ENCODE results near the gene MYO5A. TPM values are rescaled to one million over a fixed set of nuclear protein-coding genes. Genes with fewer than 3 reads are reported as not detected.
"Not testable (repeated sequence)": the region's sequence is repeated elsewhere in the genome, so short reads cannot be mapped to it uniquely, and the experiment has no call there.

The MYO5A gene
- total RNA-seq, 1 donor from 2014 or later: 6.5 TPM

DNA sequence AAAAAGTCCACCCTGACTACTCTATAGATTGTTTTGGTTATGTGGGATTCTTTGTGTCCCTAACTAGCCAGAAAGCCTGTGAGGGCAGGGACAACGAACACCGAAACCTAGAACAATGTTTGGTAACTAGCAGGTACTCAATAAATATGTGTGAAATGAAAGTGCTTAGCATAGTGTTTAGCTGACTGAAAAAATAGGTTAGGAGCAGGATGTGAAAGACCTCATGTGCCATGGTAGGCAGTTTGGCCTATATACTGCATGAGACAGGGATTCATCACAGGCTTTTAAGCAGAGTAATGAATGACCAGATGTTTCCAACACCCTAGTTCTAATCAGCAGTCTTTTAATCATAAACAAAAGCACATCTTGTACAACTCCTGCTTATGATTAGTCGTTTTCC is 64.2 kb downstream of the MYO5A start:
- TF ChIP-seq, protein P1, sequence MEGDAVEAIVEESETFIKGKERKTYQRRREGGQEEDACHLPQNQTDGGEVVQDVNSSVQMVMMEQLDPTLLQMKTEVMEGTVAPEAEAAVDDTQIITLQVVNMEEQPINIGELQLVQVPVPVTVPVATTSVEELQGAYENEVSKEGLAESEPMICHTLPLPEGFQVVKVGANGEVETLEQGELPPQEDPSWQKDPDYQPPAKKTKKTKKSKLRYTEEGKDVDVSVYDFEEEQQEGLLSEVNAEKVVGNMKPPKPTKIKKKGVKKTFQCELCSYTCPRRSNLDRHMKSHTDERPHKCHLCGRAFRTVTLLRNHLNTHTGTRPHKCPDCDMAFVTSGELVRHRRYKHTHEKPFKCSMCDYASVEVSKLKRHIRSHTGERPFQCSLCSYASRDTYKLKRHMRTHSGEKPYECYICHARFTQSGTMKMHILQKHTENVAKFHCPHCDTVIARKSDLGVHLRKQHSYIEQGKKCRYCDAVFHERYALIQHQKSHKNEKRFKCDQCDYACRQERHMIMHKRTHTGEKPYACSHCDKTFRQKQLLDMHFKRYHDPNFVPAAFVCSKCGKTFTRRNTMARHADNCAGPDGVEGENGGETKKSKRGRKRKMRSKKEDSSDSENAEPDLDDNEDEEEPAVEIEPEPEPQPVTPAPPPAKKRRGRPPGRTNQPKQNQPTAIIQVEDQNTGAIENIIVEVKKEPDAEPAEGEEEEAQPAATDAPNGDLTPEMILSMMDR (IDR thresholded peaks at IDR 0.05; ENCODE audit: borderline replicate concordance): no peak
- no peak for DNase-seq
- Histone ChIP-seq H3K27me3 (ENCODE audit: low read depth) (no peaks in the 10 kb centered on the region), H3K27ac (replicated peaks) (no peak overlapping the region), H3K9me3 (replicated peaks) (peaks cover 15% of the 10 kb centered on the region), H3K4me3 (no peak overlapping the region), H3K4me1 (peaks cover 16% of the 10 kb centered on the region), H3K36me3 (no peaks in the 10 kb centered on the region)
- intact Hi-C loops (cut with micrococcal nuclease): no loop called here

DNA sequence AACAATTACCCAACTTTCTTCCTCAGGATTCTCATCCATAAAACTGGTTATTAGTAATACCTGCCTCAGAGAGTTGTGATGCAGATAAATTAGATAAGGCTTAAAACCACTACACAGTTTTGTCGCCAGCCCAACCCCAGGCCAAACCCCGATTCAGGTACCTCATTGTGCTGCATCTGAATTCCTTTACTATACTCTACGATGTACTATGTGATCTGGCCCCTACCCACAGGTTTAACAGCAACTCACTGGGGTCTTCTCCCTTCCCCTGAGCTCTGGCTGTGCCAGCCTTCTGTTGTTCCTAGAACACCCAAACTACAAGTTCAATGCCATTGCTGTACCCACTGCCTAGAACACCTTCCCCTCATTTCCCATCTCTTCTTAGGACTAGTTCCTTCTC is 64.6 kb downstream of the MYO5A start:
- no peak overlapping the region for H3K27ac ChIP-seq (replicated peaks)
- H3K36me3 ChIP-seq: no peaks in the 10 kb centered on the region
- H3K9me3 ChIP-seq (replicated peaks): peaks cover 15% of the 10 kb centered on the region
- no peaks in the 10 kb centered on the region for H3K27me3 ChIP-seq (ENCODE audit: low read depth)
- intact Hi-C loops (cut with micrococcal nuclease): no loop called here
- H3K4me1 ChIP-seq: peaks cover 16% of the 10 kb centered on the region
- no peak for DNase-seq
- TF ChIP-seq, protein P1 (IDR thresholded peaks at IDR 0.05; ENCODE audit: borderline replicate concordance): no peak
- no peak overlapping the region for H3K4me3 ChIP-seq

- H3K27ac ChIP-seq (replicated peaks): no peak overlapping the region
- H3K36me3 ChIP-seq: no peaks in the 10 kb centered on the region
- peaks cover 14% of the 10 kb centered on the region for H3K9me3 ChIP-seq (replicated peaks)
- no peak overlapping the region for H3K4me3 ChIP-seq
- H3K4me1 ChIP-seq: peaks cover 16% of the 10 kb centered on the region
- H3K27me3 ChIP-seq (ENCODE audit: low read depth): no peaks in the 10 kb centered on the region
- TF ChIP-seq, protein P1 (IDR thresholded peaks at IDR 0.05; ENCODE audit: borderline replicate concordance): peak; percentile 44
- intact Hi-C loops (cut with micrococcal nuclease): no loop called here
- no peak for DNase-seq
These were observed 65.0 kb downstream of the MYO5A start for GRCh38 chr15:52463638-52464037.

DNA sequence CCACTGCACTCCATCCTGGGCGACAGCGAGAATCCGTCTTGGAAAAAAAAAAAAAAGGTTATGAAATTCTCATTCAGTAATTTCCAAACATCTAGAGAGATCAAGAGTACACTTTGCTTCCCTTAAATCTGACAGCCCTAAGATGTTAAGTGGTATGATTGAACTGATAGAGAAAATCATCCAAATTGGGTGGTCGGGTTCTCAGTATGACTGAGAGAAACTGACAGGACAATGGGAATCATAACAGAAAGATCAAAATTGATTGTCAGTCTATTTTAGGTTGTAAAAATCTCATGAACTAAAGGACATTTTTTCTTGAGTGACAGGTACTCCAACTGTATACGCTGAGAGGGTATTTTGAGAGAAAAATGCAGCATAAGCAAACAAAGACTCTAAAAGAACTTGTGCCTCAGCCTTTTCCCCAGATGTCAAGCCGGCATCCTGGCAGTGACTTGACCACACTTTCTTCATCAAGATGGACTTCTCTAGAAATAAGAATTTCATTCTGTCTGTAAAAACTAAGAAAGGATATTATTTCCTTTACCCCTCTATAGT is 65.8 kb downstream of the MYO5A start:
- Histone ChIP-seq H3K27me3 (ENCODE audit: low read depth) (no peaks in the 10 kb centered on the region), H3K4me3 (no peak overlapping the region), H3K36me3 (no peaks in the 10 kb centered on the region), H3K9me3 (replicated peaks) (peaks cover 6% of the 10 kb centered on the region), H3K4me1 (peaks cover 16% of the 10 kb centered on the region), H3K27ac (replicated peaks) (no peak overlapping the region)
- TF ChIP-seq, protein P1 (IDR thresholded peaks at IDR 0.05; ENCODE audit: borderline replicate concordance): no peak
- DNase-seq: no peak
- intact Hi-C loops (cut with micrococcal nuclease): no loop called here

DNA sequence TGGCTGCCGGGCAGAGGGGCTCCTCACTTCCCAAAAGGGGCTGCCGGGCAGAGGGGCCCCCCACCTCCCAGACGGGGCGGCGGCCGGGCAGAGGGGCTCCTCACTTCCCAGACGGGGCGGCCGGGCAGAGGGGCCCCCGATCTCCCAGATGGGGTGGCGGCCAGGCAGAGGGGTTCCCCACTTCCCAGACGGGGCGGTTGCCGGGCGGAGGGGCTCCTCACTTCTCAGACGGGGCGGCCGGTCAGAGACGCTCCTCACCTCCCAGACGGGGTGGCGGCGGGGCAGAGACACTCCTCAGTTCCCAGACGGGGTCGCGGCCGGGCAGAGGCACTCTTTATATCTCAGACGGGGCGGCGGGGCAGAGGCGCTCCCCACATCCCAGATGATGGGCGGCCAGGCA is 69.0 kb downstream of the MYO5A start:
- H3K27me3 ChIP-seq (ENCODE audit: low read depth); H3K4me3 ChIP-seq; DNase-seq; intact Hi-C loops (cut with micrococcal nuclease); H3K36me3 ChIP-seq; H3K27ac ChIP-seq (replicated peaks): not testable (repeated sequence)
- H3K9me3 ChIP-seq (replicated peaks): peaks cover 17% of the 10 kb centered on the region
- peaks cover 14% of the 10 kb centered on the region for H3K4me1 ChIP-seq

DNA sequence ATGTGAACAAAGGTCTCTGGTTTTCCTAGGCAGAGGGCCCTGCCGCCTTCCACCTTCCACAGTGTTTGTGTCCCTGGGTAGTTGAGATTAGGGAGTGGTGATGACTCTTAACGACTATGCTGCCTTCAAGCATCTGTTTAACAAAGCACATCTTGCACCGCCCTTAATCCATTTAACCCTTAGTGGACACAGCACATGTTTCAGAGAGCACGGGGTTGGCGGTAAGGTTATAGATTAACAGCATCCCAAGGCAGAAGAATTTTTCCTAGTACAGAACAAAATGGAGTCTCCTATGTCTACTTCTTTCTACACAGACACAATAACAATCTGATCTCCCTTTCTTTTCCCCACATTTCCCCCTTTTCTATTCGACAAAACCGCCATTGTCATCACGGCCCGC is 69.4 kb downstream of the MYO5A start:
- H3K4me1 ChIP-seq; H3K36me3 ChIP-seq; H3K4me3 ChIP-seq; H3K27ac ChIP-seq (replicated peaks); DNase-seq; H3K27me3 ChIP-seq (ENCODE audit: low read depth); intact Hi-C loops (cut with micrococcal nuclease): not testable (repeated sequence)
- H3K9me3 ChIP-seq (replicated peaks): peaks cover 20% of the 10 kb centered on the region
